Lower lobe of right lung (tissue), 2 donors: ENCODE data around the gene FOXP1. TPM values are rescaled to one million over a fixed set of nuclear protein-coding genes. Genes with fewer than 3 reads are reported as not detected.
A peak's percentile ranks its signal among the peaks of the same experiment; 100 is the strongest.

ENCODE experiments used
- ATAC-seq, 2 donors: fragments of 200-7000 bp; cut with Tn5 transposase; one replicate each; pipeline ENCODE4 v1.9.1; 2020 to 2022; ENCODE audit warnings: mild to moderate bottlenecking in 2 of 2, moderate library complexity in 2 of 2
- DNase-seq: peaks from one replicate; pipeline ENCODE4 v3.0.0-alpha.2; 2020
- H3K27ac ChIP-seq: fragments of 200-600 bp; one replicate; pipeline ENCODE4 v1.8.0; 2022
- H3K27me3 ChIP-seq: fragments of 200-600 bp; one replicate; pipeline ENCODE4 v1.8.0; 2022; ENCODE audit warnings: low read depth
- H3K36me3 ChIP-seq: fragments of 200-600 bp; one replicate; pipeline ENCODE4 v1.8.0; 2022; ENCODE audit warnings: mild to moderate bottlenecking
- H3K4me1 ChIP-seq: fragments of 200-600 bp; one replicate; pipeline ENCODE4 v1.8.0; 2022
- H3K4me3 ChIP-seq: fragments of 200-600 bp; one replicate; pipeline ENCODE4 v1.8.0; 2022; ENCODE audit warnings: mild to moderate bottlenecking
- H3K9me3 ChIP-seq: fragments of 200-600 bp; one replicate; pipeline ENCODE4 v1.8.0; 2022
- intact Hi-C: fragments of 100-400 bp; cut with DNase I; formaldehyde crosslinking; loops from one replicate; pipeline ENCODE4 v1.11.0; 2022
- total RNA-seq: library from RNA; stranded (reverse); fragmentation: NEBNext Ultra II Directional; extraction: Animal tissue kit (Norgen Biotek cat#: 25700); gene quantifications from one replicate; pipeline ENCODE4 v1.2.1, GENCODE V29; 2021
- TF ChIP-seq, protein P1 (sequence below): fragments of 200-600 bp; IDR thresholded peaks from one replicate; pipeline ENCODE4 v1.8.0; 2022; ENCODE audit warnings: antibody characterized with exemption, mild to moderate bottlenecking
- donor health status: DM: no; HTN: yes; CAD: no; lungs with severe emphysema.

FOXP1 gene
- total RNA-seq, 1 donor from 2014 or later: 138 TPM

DNA sequence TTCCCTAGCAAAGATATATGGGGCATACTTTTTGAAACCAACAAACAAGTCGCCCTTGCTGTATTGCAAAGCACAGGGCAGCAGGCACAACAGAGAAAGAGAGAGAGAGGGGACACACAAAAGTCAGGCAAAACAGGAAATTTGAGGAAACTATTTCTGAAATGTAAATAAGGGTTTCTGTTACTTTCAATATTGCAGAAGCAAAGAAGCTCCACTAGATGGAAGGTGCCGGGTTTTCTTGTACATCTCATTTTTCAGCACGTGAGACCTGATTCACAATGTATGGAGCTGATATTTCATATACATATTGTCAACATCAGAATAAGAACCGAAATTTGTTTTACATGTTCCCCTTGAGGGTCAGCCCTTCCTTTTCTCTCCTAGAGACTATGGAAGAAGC lies 127.4 kb downstream of the FOXP1 start:
- Histone ChIP-seq H3K4me3 (no peak overlapping the region), H3K27ac (peak overlapping the region; percentile 7), H3K27me3 (no peaks in the 10 kb centered on the region), H3K4me1 (peaks cover 40% of the 10 kb centered on the region), H3K36me3 (no peaks in the 10 kb centered on the region), H3K9me3 (no peaks in the 10 kb centered on the region)
- intact Hi-C loops: no loop called here
- DNase-seq (no peak), ATAC-seq (no peak)
- TF ChIP-seq, protein P1, sequence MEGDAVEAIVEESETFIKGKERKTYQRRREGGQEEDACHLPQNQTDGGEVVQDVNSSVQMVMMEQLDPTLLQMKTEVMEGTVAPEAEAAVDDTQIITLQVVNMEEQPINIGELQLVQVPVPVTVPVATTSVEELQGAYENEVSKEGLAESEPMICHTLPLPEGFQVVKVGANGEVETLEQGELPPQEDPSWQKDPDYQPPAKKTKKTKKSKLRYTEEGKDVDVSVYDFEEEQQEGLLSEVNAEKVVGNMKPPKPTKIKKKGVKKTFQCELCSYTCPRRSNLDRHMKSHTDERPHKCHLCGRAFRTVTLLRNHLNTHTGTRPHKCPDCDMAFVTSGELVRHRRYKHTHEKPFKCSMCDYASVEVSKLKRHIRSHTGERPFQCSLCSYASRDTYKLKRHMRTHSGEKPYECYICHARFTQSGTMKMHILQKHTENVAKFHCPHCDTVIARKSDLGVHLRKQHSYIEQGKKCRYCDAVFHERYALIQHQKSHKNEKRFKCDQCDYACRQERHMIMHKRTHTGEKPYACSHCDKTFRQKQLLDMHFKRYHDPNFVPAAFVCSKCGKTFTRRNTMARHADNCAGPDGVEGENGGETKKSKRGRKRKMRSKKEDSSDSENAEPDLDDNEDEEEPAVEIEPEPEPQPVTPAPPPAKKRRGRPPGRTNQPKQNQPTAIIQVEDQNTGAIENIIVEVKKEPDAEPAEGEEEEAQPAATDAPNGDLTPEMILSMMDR: peak; percentile 17

DNA sequence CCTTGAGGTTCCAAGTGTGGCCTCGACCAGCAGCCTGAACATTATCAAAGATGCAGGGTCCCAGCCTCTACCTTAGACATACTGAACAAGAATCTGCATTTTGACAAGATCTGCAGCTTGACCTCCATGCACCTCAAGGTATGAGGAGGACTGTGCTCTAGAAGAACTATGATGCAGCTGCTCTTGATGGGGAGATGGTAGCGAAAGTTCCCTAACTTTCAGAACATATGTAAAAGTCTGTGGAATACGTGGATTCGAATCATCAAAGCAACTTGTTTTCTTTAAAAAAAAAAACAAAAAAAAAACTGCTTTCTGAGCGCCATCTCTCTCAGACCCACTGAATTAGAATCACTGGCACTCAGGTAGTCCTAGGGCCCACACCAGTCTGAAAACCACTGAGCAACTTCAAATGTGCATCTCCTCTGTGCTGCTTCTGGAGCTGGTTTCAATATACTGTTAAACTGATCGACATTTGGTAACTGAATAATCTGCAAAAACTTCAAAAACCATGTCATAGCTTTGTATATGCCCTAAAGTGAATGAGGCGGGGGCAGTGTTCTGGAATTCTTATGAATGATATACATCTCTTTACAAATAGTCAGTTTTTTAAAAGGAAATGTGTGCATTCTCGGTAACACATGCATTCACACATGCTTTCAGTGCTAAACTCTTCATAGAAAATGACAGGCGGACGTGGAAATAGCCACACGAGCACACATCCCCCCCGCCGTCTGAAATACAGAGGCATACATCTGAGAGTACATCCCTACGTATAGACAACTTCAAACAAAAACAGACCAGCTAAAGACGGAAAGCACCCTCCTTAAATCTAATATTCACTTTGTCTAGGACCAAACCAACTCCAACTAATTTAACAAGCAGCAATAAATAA lies 128.8 kb downstream of the FOXP1 start:
- H3K4me3 ChIP-seq: no peak overlapping the region
- TF ChIP-seq, protein P1: no peak
- DNase-seq: no peak
- H3K27ac ChIP-seq: peak overlapping the region; percentile 21
- no peaks in the 10 kb centered on the region for H3K36me3 ChIP-seq
- no peaks in the 10 kb centered on the region for H3K9me3 ChIP-seq
- intact Hi-C loops: no loop called here
- H3K27me3 ChIP-seq: no peaks in the 10 kb centered on the region
- peak in 1 of 2 donors; percentile 11 for ATAC-seq
- H3K4me1 ChIP-seq: peaks cover 44% of the 10 kb centered on the region

- Histone ChIP-seq H3K27ac (peak overlapping the region; percentile 21), H3K9me3 (no peaks in the 10 kb centered on the region), H3K4me3 (no peak overlapping the region), H3K27me3 (no peaks in the 10 kb centered on the region), H3K36me3 (no peaks in the 10 kb centered on the region), H3K4me1 (peaks cover 49% of the 10 kb centered on the region)
- ATAC-seq (peak in 1 of 2 donors; percentile 56), DNase-seq (no peak)
- TF ChIP-seq, protein P1: no peak
- intact Hi-C loops: no loop called here
Measured at GRCh38 chr3:71453822-71454511, 129.6 kb downstream of the FOXP1 start.

DNA sequence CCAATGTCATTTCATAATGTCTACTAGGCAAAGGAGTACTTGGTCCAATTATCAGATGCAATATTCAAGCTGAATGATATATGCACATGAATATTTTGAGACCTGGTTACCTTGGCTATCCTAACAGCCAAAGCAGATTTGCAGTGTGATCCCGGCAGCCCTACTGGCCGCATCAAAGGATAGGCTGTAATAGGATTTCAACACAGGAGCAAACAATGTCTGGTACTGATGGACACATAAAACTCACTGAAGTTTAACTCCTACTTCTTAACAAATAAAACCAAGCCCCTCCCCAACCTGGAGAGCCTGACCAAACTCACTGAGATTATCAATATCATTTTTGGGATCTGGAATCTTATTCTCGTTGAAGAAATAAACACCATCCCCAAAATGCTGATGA lies 130.2 kb downstream of the FOXP1 start:
- ATAC-seq: no peak
- intact Hi-C loops: no loop called here
- DNase-seq: no peak
- no peak overlapping the region for H3K4me3 ChIP-seq
- TF ChIP-seq, protein P1: no peak
- peaks cover 49% of the 10 kb centered on the region for H3K4me1 ChIP-seq
- H3K27ac ChIP-seq: no peak overlapping the region
- H3K27me3 ChIP-seq: no peaks in the 10 kb centered on the region
- no peaks in the 10 kb centered on the region for H3K9me3 ChIP-seq
- no peaks in the 10 kb centered on the region for H3K36me3 ChIP-seq

DNA sequence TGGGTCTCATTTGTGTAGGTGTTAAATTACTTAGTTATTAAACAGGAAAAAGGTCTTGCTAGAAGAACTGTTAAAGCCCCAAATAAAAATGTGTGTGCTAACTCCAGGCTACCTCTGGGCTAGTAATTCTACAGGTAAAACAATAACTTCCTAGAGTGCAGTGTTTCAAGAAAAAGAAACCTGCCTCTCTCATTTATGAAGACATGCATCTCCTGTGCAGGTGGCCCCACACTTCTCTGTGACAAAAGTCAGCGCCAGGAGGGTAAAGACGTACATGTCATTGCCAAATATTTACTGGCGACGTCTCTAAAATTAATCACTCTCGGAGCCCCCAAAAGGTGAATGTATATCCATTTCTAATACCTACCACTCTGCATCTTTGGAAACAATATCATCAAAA lies 131.7 kb downstream of the FOXP1 start:
- peaks cover 64% of the 10 kb centered on the region for H3K4me1 ChIP-seq
- intact Hi-C loops: no loop called here
- no peak for ATAC-seq

More for the DNA sequence above, 131.7 kb downstream of the FOXP1 start:
- Histone ChIP-seq H3K27ac (no peak overlapping the region), H3K27me3 (no peaks in the 10 kb centered on the region), H3K4me3 (no peak overlapping the region), H3K9me3 (no peaks in the 10 kb centered on the region), H3K36me3 (no peaks in the 10 kb centered on the region)
- DNase-seq: no peak
- TF ChIP-seq, protein P1: no peak
